GM03348 (cell line): ENCODE results near the gene CABS1.

Experiments used
- DNase-seq: peaks from one replicate; pipeline ENCODE4 v3.0.0; 2012; ENCODE audit warnings: low spot score

Gene CABS1

GRCh38 chr4:70382691-70383181, 48.0 kb downstream of the CABS1 start, which contains the start of gene SMR3B:
Gene SMR3B (plus strand): TSS chr4:70383131. CDS start chr4:70384511, 1,380 bp downstream.
- DNase-seq = no peak
